GM20431 (cell line): ENCODE results near the gene LRRC47.

Experiments
- in situ Hi-C: fragments of 300-500 bp; cut with MseI, MboI; formaldehyde crosslinking; loops from one replicate; pipeline ENCODE4 v1.15.0; 2020; ENCODE audit warnings: low sequenced_read_pairs; ENCODE audit not compliant: unreplicated experiment

LRRC47 gene

GRCh38 chr1:3787745-3788605 lies 8.3 kb downstream of the LRRC47 start:
- in situ Hi-C loops: no loop called here

GRCh38 chr1:3787349-3787715 lies 9.0 kb downstream of the LRRC47 start:
- in situ Hi-C loops: no loop called here

GRCh38 chr1:3786468-3787348 lies 9.6 kb downstream of the LRRC47 start:
- in situ Hi-C loops: no loop called here

- in situ Hi-C loops: no loop called here
Measured at GRCh38 chr1:3785456-3786157, 10.7 kb downstream of the LRRC47 start.

GRCh38 chr1:3785045-3785444 lies 11.3 kb downstream of the LRRC47 start:
- in situ Hi-C loops: no loop called here

GRCh38 chr1:3783651-3784474 lies 12.4 kb downstream of the LRRC47 start:
- in situ Hi-C loops: no loop called here

- in situ Hi-C loops: no loop called here
Measured at GRCh38 chr1:3780901-3781300, 15.4 kb downstream of the LRRC47 start.

GRCh38 chr1:3779912-3780416 lies 16.3 kb downstream of the LRRC47 start:
- in situ Hi-C loops: no loop called here

GRCh38 chr1:3779265-3779911 lies 16.9 kb downstream of the LRRC47 start:
- in situ Hi-C loops: no loop called here

GRCh38 chr1:3778590-3779264 lies 17.6 kb downstream of the LRRC47 start:
- in situ Hi-C loops: no loop called here

- in situ Hi-C loops: no loop called here
Measured at GRCh38 chr1:3777647-3778589, 18.4 kb downstream of the LRRC47 start.

- in situ Hi-C loops: no loop called here
Measured at GRCh38 chr1:3777078-3777547, 19.2 kb downstream of the LRRC47 start.

GRCh38 chr1:3776231-3776961 lies 19.9 kb downstream of the LRRC47 start:
- in situ Hi-C loops: no loop called here

GRCh38 chr1:3775490-3776230 lies 20.6 kb downstream of the LRRC47 start:
- in situ Hi-C loops: no loop called here

- in situ Hi-C loops: no loop called here
Measured at GRCh38 chr1:3774946-3775489, 21.3 kb downstream of the LRRC47 start.
